Epithelial cell of proximal tubule (primary cell): ENCODE results near the gene ERGIC3. TPM values are rescaled to one million over a fixed set of nuclear protein-coding genes. Genes with fewer than 3 reads are reported as not detected.

Source experiments
- DNase-seq: peaks from one replicate; pipeline ENCODE4 v3.0.0-alpha.2; 2011; ENCODE audit warnings: low read depth
- H3K4me3 ChIP-seq: 2 replicates; pipeline ENCODE4 v1.5.1; 2011; ENCODE audit warnings: low read depth, mild to moderate bottlenecking, low read length
- CTCF ChIP-seq: conservative IDR thresholded peaks from 2 replicates; pipeline ENCODE4 v1.5.1; 2012; ENCODE audit warnings: low read depth, mild to moderate bottlenecking, low read length
- total RNA-seq: library from RNA; depleted of rRNA; stranded (reverse); fragments of >200 nt; gene quantifications from 2 replicates; pipeline ENCODE4 v1.2.3, GENCODE V29; 2015

The ERGIC3 gene
- total RNA-seq, 1 donor from 2014 or later, result 179 TPM

- DNase-seq, result no peak
- TF ChIP-seq CTCF, result no peak
Observed at GRCh38 chr20:35508493-35509218, 33.2 kb upstream of the ERGIC3 start.

GRCh38 chr20:35510951-35511735, 30.7 kb upstream of the ERGIC3 start:
- DNase-seq, result no peak
- no peak for TF ChIP-seq CTCF

More at GRCh38 chr20:35508493-35509218, 33.2 kb upstream of the ERGIC3 start:
- H3K4me3 ChIP-seq, result no peak overlapping the region

GRCh38 chr20:35511814-35512420, 30.0 kb upstream of the ERGIC3 start:
- H3K4me3 ChIP-seq, result no peak overlapping the region
- TF ChIP-seq CTCF, result peak; percentile 78
- DNase-seq, result no peak

More at GRCh38 chr20:35510951-35511735, 30.7 kb upstream of the ERGIC3 start:
- H3K4me3 ChIP-seq, result no peak overlapping the region

- H3K4me3 ChIP-seq, result no peak overlapping the region
- DNase-seq, result no peak
- TF ChIP-seq CTCF, result no peak
Observed at GRCh38 chr20:35514371-35514932, 27.4 kb upstream of the ERGIC3 start.

- no peak for TF ChIP-seq CTCF
- DNase-seq, result no peak
Observed at GRCh38 chr20:35515341-35515740, 26.5 kb upstream of the ERGIC3 start.

GRCh38 chr20:35515949-35516645, 25.8 kb upstream of the ERGIC3 start:
- H3K4me3 ChIP-seq, result no peak overlapping the region
- no peak for TF ChIP-seq CTCF
- DNase-seq, result peak; percentile 66

More at GRCh38 chr20:35515341-35515740, 26.5 kb upstream of the ERGIC3 start:
- H3K4me3 ChIP-seq, result no peak overlapping the region
